Suprapubic skin (tissue), 4 donors: ENCODE results near the gene C22orf39. TPM values are rescaled to one million over a fixed set of nuclear protein-coding genes. Genes with fewer than 3 reads are reported as not detected.

Source experiments
- DNase-seq, 2 donors: peaks; one replicate each; pipeline ENCODE4 v3.0.0-alpha.2; 2019; ENCODE audit warnings: low spot score in 2 of 2
- H3K27ac ChIP-seq: fragments of 200-600 bp; sonication (generic); one replicate; pipeline ENCODE4 v1.5.1; 2019
- H3K27me3 ChIP-seq: fragments of 200-600 bp; sonication (generic); one replicate; pipeline ENCODE4 v1.5.1; 2019
- H3K36me3 ChIP-seq: fragments of 200-600 bp; sonication (generic); one replicate; pipeline ENCODE4 v1.5.1; 2019
- H3K4me1 ChIP-seq: fragments of 200-600 bp; sonication (generic); one replicate; pipeline ENCODE4 v1.5.1; 2019
- H3K4me3 ChIP-seq: fragments of 200-600 bp; sonication (generic); one replicate; pipeline ENCODE4 v1.5.1; 2019; ENCODE audit warnings: mild to moderate bottlenecking
- H3K9me3 ChIP-seq: fragments of 200-600 bp; sonication (generic); one replicate; pipeline ENCODE4 v1.5.1; 2019
- CTCF ChIP-seq, 2 donors: fragments of 200-600 bp in 1 of 2; fragments of 450-650 bp in 1 of 2; sonication (generic) in 1 of 2; IDR thresholded peaks; one replicate each; pipeline ENCODE4 v1.5.1; 2016 to 2019; ENCODE audit warnings: antibody characterized with exemption in 2 of 2, mild to moderate bottlenecking in 1 of 2, moderate library complexity in 1 of 2
- EP300 ChIP-seq: sonication (generic); formaldehyde crosslinking; IDR thresholded peaks from one replicate; pipeline ENCODE4 v1.6.1; 2017; ENCODE audit warnings: antibody characterized with exemption
- POLR2A ChIP-seq, 2 donors: fragments of 450-650 bp; IDR thresholded peaks; one replicate each; pipeline ENCODE4 v1.6.1; 2017; ENCODE audit warnings: antibody characterized with exemption in 2 of 2, mild to moderate bottlenecking in 2 of 2, moderate library complexity in 2 of 2
- POLR2AphosphoS5 ChIP-seq, 3 donors: sonication (generic); formaldehyde crosslinking; IDR thresholded peaks; one replicate each; pipeline ENCODE4 v1.6.1; 2017; ENCODE audit warnings: antibody characterized with exemption in 3 of 3
- WGBS: methylation state at CpG from one replicate; pipeline ENCODE4 v1.1.5; 2018; 5-methylcytosine and 5-hydroxymethylcytosine counted together
- total RNA-seq, 4 donors: library from RNA; depleted of rRNA; stranded (reverse); fragments of >200 nt; gene quantifications; one replicate each; pipeline ENCODE4 v1.1.0, GENCODE V29; 2016

C22orf39 gene
- total RNA-seq, 4 donors from 2014 or later = 49.4 to 67.0 (median 51.7) TPM

- TF ChIP-seq EP300 (no peak), POLR2A (IDR thresholded peaks at IDR 0.05) (no peak), POLR2AphosphoS5 (IDR thresholded peaks at IDR 0.05) (no peak), CTCF (IDR thresholded peaks at IDR 0.05) (no peak)
- Histone ChIP-seq H3K27me3 (no peaks in the 10 kb centered on the region), H3K4me3 (peak within 1 kb of the TSS; percentile 75), H3K36me3 (peaks cover 4% of the 10 kb centered on the region), H3K9me3 (no peaks in the 10 kb centered on the region), H3K4me1 (peaks cover 44% of the 10 kb centered on the region), H3K27ac (peak within 1 kb of the TSS; percentile 97)
- DNase-seq = peak; percentile 98
- WGBS = 0% methylated on average over 18 of the region's 50 CpGs
These were observed 32.1 kb upstream of the C22orf39 start, which contains the start of gene CDC45 for GRCh38 chr22:19479355-19480172. TSS of gene CDC45 (plus strand) at chr22:19479920. CDS start at chr22:19479969, 49 bp downstream.

GRCh38 chr22:19478901-19479354 lies 31.4 kb upstream of the C22orf39 start, which contains the start of gene UFD1:
TSS of gene UFD1 (minus strand) at chr22:19479193. CDS start at chr22:19479085, 108 bp downstream.
- H3K27me3 ChIP-seq = no peaks in the 10 kb centered on the region
- H3K27ac ChIP-seq = peak within 1 kb of the TSS; percentile 97
- H3K36me3 ChIP-seq = peaks cover 8% of the 10 kb centered on the region
- TF ChIP-seq CTCF (IDR thresholded peaks at IDR 0.05) = no peak
- TF ChIP-seq POLR2AphosphoS5 (IDR thresholded peaks at IDR 0.05) = peak in 2 of 3 donors; percentile 59 to 82
- DNase-seq = peak; percentile 86 to 90
- 0% methylated on average over 16 of the region's 42 CpGs for WGBS
- no peaks in the 10 kb centered on the region for H3K9me3 ChIP-seq
- H3K4me3 ChIP-seq = peak within 1 kb of the TSS; percentile 75
- peaks cover 48% of the 10 kb centered on the region for H3K4me1 ChIP-seq

- H3K27ac ChIP-seq = peak overlapping the region; percentile 97
- H3K36me3 ChIP-seq = peaks cover 14% of the 10 kb centered on the region
- H3K9me3 ChIP-seq = no peaks in the 10 kb centered on the region
- peaks cover 53% of the 10 kb centered on the region for H3K4me1 ChIP-seq
- TF ChIP-seq EP300 = no peak
- TF ChIP-seq POLR2A (IDR thresholded peaks at IDR 0.05) = no peak
- TF ChIP-seq CTCF (IDR thresholded peaks at IDR 0.05) = no peak
- no peak for TF ChIP-seq POLR2AphosphoS5 (IDR thresholded peaks at IDR 0.05)
- DNase-seq = no peak
- no peaks in the 10 kb centered on the region for H3K27me3 ChIP-seq
- WGBS = 2% methylated on average over 24 of the region's 31 CpGs
- peak overlapping the region; percentile 75 for H3K4me3 ChIP-seq
These were observed 30.8 kb upstream of the C22orf39 start for GRCh38 chr22:19478045-19478900.

GRCh38 chr22:19477321-19478044 lies 30.0 kb upstream of the C22orf39 start:
- DNase-seq = no peak
- no peak overlapping the region for H3K27ac ChIP-seq
- TF ChIP-seq POLR2A (IDR thresholded peaks at IDR 0.05) (no peak), POLR2AphosphoS5 (IDR thresholded peaks at IDR 0.05) (no peak), EP300 (no peak), CTCF (IDR thresholded peaks at IDR 0.05) (no peak)

More at GRCh38 chr22:19477321-19478044, 30.0 kb upstream of the C22orf39 start:
- H3K9me3 ChIP-seq = no peaks in the 10 kb centered on the region
- 15% methylated on average over 5 of the region's 5 CpGs for WGBS
- peak overlapping the region; percentile 75 for H3K4me3 ChIP-seq
- no peaks in the 10 kb centered on the region for H3K27me3 ChIP-seq
- peaks cover 22% of the 10 kb centered on the region for H3K36me3 ChIP-seq
- H3K4me1 ChIP-seq = peaks cover 53% of the 10 kb centered on the region
